Liver (tissue), 3 donors: ENCODE data around the gene YIPF2.

Source experiments
- EGR1 ChIP-seq, 2 donors: IDR thresholded peaks; 2 replicates each; pipeline ENCODE4 v1.6.1; 2016 to 2018; ENCODE audit warnings: antibody characterized with exemption in 2 of 2, low read depth in 2 of 2
- FOXA1 ChIP-seq: IDR thresholded peaks from 2 replicates; pipeline ENCODE4 v1.6.1; 2016; ENCODE audit warnings: antibody characterized with exemption
- GABPA ChIP-seq, 2 donors: IDR thresholded peaks in 1 of 2; conservative IDR thresholded peaks in 1 of 2; 2 replicates each; pipeline ENCODE4 v1.6.1; 2016; ENCODE audit warnings: antibody characterized with exemption in 2 of 2, mild to moderate bottlenecking in 1 of 2, moderate library complexity in 1 of 2
- JUND ChIP-seq, 2 donors: IDR thresholded peaks; 2 replicates each; pipeline ENCODE4 v1.6.1; 2016; ENCODE audit warnings: antibody characterized with exemption in 2 of 2
- NR2F2 ChIP-seq: IDR thresholded peaks from 2 replicates; pipeline ENCODE4 v1.6.1; 2016; ENCODE audit warnings: antibody characterized with exemption
- RAD21 ChIP-seq, 2 donors: IDR thresholded peaks; 2 replicates each; pipeline ENCODE4 v1.6.1; 2016; ENCODE audit warnings: antibody characterized with exemption in 2 of 2, mild to moderate bottlenecking in 2 of 2
- RXRA ChIP-seq, 2 donors: IDR thresholded peaks; 2 replicates each; pipeline ENCODE4 v1.6.1; 2017 to 2018; ENCODE audit warnings: antibody characterized with exemption in 2 of 2, mild to moderate bottlenecking in 1 of 2
- SP1 ChIP-seq: IDR thresholded peaks from 2 replicates; pipeline ENCODE4 v1.6.1; 2018; ENCODE audit warnings: antibody characterized with exemption, mild to moderate bottlenecking
- TAF1 ChIP-seq: conservative IDR thresholded peaks from 2 replicates; pipeline ENCODE4 v1.6.1; 2016; ENCODE audit warnings: antibody characterized with exemption, mild to moderate bottlenecking
- YY1 ChIP-seq: IDR thresholded peaks from 2 replicates; pipeline ENCODE4 v1.6.1; 2016; ENCODE audit warnings: antibody characterized with exemption, mild to moderate bottlenecking
- TF ChIP-seq, protein P1 (sequence below): fragments of 150-350 bp; IDR thresholded peaks from 2 replicates; pipeline ENCODE4 v1.5.1; 2017; ENCODE audit warnings: improper control_type of control experiment, low read depth, low read length; ENCODE audit not compliant: missing input control
- TF ChIP-seq, protein P2 (sequence below): IDR thresholded peaks from 2 replicates; pipeline ENCODE4 v1.6.1; 2016; ENCODE audit warnings: antibody characterized with exemption
- TF ChIP-seq, protein P3 (sequence below): IDR thresholded peaks from 2 replicates; pipeline ENCODE4 v1.6.1; 2016; ENCODE audit warnings: antibody characterized with exemption, mild to moderate bottlenecking
- TF ChIP-seq, protein P4 (sequence below): IDR thresholded peaks from 2 replicates; pipeline ENCODE4 v1.6.1; 2016; ENCODE audit warnings: antibody characterized with exemption
- donor health status: healthy.
- donor health status: healthy.

DNA sequence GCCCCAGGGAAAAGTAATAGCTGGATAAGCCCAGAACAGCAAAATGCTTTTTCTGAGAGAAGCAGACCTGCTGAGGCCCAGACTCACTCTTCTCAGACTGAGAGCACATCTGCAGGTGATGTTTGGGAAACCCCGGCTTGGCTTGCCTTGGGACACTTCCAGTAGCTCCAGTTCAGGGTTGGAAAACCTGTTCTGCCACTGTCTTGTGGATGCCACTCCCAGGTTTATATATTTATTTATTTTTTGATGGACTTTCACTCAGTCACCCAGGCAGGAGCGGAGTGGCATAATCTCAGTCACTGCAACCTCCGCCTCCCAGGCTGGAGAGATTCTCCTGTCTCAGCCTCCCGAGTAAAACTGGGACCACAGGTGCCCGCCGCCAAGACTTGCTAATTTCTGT is 24.4 kb upstream of the YIPF2 start:
- TF ChIP-seq, protein P1, sequence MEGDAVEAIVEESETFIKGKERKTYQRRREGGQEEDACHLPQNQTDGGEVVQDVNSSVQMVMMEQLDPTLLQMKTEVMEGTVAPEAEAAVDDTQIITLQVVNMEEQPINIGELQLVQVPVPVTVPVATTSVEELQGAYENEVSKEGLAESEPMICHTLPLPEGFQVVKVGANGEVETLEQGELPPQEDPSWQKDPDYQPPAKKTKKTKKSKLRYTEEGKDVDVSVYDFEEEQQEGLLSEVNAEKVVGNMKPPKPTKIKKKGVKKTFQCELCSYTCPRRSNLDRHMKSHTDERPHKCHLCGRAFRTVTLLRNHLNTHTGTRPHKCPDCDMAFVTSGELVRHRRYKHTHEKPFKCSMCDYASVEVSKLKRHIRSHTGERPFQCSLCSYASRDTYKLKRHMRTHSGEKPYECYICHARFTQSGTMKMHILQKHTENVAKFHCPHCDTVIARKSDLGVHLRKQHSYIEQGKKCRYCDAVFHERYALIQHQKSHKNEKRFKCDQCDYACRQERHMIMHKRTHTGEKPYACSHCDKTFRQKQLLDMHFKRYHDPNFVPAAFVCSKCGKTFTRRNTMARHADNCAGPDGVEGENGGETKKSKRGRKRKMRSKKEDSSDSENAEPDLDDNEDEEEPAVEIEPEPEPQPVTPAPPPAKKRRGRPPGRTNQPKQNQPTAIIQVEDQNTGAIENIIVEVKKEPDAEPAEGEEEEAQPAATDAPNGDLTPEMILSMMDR, result no peak
- no peak for TF ChIP-seq TAF1
- no peak for TF ChIP-seq SP1
- no peak for TF ChIP-seq GABPA (IDR thresholded peaks at IDR 0.05 in 1 of 2, conservative IDR thresholded peaks at IDR 0.05 in 1 of 2)
- TF ChIP-seq RAD21 (IDR thresholded peaks at IDR 0.05), result no peak
- no peak for TF ChIP-seq RXRA (IDR thresholded peaks at IDR 0.05)
- TF ChIP-seq JUND (IDR thresholded peaks at IDR 0.05), result no peak
- TF ChIP-seq, protein P2, sequence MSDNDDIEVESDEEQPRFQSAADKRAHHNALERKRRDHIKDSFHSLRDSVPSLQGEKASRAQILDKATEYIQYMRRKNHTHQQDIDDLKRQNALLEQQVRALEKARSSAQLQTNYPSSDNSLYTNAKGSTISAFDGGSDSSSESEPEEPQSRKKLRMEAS, result no peak
- no peak for TF ChIP-seq EGR1 (IDR thresholded peaks at IDR 0.05; ENCODE audit: low read depth in 2 of 2)
- TF ChIP-seq, protein P3, sequence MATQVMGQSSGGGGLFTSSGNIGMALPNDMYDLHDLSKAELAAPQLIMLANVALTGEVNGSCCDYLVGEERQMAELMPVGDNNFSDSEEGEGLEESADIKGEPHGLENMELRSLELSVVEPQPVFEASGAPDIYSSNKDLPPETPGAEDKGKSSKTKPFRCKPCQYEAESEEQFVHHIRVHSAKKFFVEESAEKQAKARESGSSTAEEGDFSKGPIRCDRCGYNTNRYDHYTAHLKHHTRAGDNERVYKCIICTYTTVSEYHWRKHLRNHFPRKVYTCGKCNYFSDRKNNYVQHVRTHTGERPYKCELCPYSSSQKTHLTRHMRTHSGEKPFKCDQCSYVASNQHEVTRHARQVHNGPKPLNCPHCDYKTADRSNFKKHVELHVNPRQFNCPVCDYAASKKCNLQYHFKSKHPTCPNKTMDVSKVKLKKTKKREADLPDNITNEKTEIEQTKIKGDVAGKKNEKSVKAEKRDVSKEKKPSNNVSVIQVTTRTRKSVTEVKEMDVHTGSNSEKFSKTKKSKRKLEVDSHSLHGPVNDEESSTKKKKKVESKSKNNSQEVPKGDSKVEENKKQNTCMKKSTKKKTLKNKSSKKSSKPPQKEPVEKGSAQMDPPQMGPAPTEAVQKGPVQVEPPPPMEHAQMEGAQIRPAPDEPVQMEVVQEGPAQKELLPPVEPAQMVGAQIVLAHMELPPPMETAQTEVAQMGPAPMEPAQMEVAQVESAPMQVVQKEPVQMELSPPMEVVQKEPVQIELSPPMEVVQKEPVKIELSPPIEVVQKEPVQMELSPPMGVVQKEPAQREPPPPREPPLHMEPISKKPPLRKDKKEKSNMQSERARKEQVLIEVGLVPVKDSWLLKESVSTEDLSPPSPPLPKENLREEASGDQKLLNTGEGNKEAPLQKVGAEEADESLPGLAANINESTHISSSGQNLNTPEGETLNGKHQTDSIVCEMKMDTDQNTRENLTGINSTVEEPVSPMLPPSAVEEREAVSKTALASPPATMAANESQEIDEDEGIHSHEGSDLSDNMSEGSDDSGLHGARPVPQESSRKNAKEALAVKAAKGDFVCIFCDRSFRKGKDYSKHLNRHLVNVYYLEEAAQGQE, result no peak
- TF ChIP-seq FOXA1, result no peak
- TF ChIP-seq NR2F2, result no peak
- TF ChIP-seq, protein P4, sequence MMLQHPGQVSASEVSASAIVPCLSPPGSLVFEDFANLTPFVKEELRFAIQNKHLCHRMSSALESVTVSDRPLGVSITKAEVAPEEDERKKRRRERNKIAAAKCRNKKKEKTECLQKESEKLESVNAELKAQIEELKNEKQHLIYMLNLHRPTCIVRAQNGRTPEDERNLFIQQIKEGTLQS, result no peak
- TF ChIP-seq YY1, result no peak
